Spleen (tissue), 7 donors: ENCODE measurements around the gene EFHB.

Experiments used
- CTCF ChIP-seq, 11 experiments: fragments of 200-600 bp in 7 of 11; fragments of 450-650 bp in 4 of 11; sonication (generic) in 4 of 11; IDR thresholded peaks in 8 of 11; conservative IDR thresholded peaks in 3 of 11; 1 replicate in 7 of 11; 2 replicates in 4 of 11; pipeline versions ENCODE4 v1.4.0 to v1.8.0; 2016 to 2021; ENCODE audit warnings: antibody characterized with exemption in 11 of 11, inconsistent platforms in 4 of 11, mild to moderate bottlenecking in 1 of 11
- POLR2A ChIP-seq, 3 donors: fragments of 450-650 bp; IDR thresholded peaks; one replicate each; pipeline ENCODE4 v1.5.1; 2017; ENCODE audit warnings: antibody characterized with exemption in 3 of 3, mild to moderate bottlenecking in 1 of 3
- POLR2AphosphoS5 ChIP-seq, 3 donors: sonication (generic); formaldehyde crosslinking; IDR thresholded peaks; one replicate each; pipeline ENCODE4 v1.5.1; 2017; ENCODE audit warnings: antibody characterized with exemption in 3 of 3
- donor health status: DM: no; HTN: no; CAD: no; lungs with moderate emphysema.
- donor health status: DM: no; HTN: no; CAD: no.
- donor health status: DM: no; HTN: no; CAD: no.

GRCh38 chr3:19881852-19882251 is 52.2 kb downstream of the EFHB start:
- TF ChIP-seq POLR2A (IDR thresholded peaks at IDR 0.05): no peak
- TF ChIP-seq CTCF (IDR thresholded peaks at IDR 0.05 in 8 of 11, conservative IDR thresholded peaks at IDR 0.05 in 3 of 11): no peak
- no peak for TF ChIP-seq POLR2AphosphoS5 (IDR thresholded peaks at IDR 0.05)
